EH (cell line): ENCODE results near the gene VPS26B.
"Not testable (repeated sequence)": the region's sequence is repeated elsewhere in the genome, so short reads cannot be mapped to it uniquely, and the experiment has no call there.

ENCODE experiments used
- DNase-seq: peaks from one replicate; pipeline ENCODE4 v3.0.0-alpha.2; 2015; ENCODE audit warnings: low read depth

Gene VPS26B

DNA sequence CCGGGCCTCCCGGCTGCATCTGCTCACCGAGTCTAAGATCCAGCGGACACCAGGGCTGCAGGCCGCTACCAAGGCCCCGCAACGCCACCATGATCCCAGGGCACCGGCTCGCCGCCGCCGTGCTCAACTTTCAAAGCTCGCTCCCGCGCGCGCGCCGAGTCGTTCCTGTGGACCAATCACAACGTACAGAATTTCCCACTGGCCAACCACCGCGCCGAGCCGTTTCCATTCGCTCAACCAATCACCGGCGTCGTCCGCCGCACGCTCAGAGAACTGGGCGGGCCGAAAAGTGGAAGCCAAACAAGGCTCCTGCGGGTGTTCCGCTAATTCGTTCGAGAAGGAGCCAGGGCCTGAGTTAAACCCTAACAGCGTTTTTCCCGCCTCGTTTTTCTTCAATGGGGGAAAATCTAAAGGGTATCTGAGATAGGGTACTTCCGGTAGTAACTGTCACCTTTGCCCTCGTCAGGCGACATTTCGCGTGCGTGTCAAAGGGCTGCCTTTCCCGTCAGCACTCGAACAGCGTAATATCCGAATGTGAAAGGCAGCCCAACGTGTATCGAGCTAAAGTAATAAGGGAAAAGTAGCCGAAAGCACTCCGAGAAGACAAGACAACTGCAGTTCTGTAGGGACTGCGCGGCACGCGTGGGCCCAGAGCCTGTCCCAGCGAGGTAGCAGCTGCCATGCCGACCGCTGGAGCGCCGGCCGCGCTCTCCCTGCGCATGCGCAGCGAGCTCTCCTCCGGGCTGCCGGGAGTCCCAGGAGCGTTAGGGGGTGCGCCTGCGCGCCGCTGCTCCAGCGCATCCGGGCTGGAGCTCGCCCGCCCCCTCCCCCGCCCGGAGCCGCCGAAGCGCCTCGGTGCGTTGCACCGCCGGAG lies at the start of gene VPS26B, which contains the start of gene NCAPD3:
VPS26B (plus strand) TSS at position 836 of the 874 bp plus-strand sequence. CDS start 452 bp downstream, outside the sequence.
NCAPD3 (minus strand) TSS at position 132 of the 874 bp plus-strand sequence; CDS start at position 91, 41 bp downstream.
- peak; percentile 96 for DNase-seq

- no peak for DNase-seq
Measured at GRCh38 chr11:134176284-134176683, 48.2 kb upstream of the VPS26B start.

GRCh38 chr11:134178032-134178674 lies 46.3 kb upstream of the VPS26B start:
- no peak for DNase-seq

GRCh38 chr11:134181707-134182106 lies 42.8 kb upstream of the VPS26B start:
- peak; percentile 62 for DNase-seq

GRCh38 chr11:134188092-134188491 lies 36.4 kb upstream of the VPS26B start:
- DNase-seq: not testable (repeated sequence)

DNA sequence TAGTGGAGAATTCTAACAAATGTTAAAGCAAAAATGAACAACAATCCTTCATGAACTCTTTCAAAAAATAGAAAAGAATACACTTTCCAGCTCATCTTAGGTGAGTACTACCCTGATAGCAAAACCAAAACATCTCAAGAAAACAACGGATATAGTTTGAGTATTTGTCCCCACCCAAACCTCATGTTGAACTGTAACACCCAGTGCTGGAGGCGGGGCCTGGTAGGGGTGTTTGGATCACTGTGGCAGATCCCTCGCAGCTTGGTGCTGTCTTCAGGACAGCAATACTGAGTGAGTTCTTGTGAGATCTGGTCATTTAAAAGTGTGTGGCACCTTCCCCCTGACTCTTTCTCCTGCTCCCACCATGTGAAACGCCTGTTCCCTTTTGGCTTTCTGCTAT lies 27.7 kb upstream of the VPS26B start:
- DNase-seq: no peak

GRCh38 chr11:134199531-134199930 lies 24.9 kb upstream of the VPS26B start:
- no peak for DNase-seq

GRCh38 chr11:134200688-134201087 lies 23.8 kb upstream of the VPS26B start:
- DNase-seq: no peak

- DNase-seq: no peak
Measured at GRCh38 chr11:134202661-134203060, 21.8 kb upstream of the VPS26B start.

- no peak for DNase-seq
Measured at GRCh38 chr11:134205729-134206128, 18.7 kb upstream of the VPS26B start.

DNA sequence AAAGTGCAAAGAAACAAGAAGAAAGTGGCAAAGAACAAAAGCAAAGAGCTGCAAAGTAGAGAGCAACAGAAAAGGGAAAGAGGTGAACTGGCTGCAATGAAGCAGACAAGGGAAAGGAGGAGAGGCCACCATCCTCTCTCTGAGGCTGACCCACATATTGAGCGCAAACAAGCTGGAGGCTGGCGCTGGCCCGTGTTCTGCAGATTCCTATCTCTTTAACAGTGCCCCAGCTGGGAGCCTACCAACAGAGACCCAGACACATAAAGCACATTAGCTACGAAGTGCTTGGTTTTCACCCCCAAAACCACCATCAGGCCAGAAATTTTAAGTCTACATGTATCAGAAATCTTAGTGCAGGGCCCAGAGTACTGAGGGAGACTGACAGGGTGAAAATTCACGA lies 18.3 kb upstream of the VPS26B start:
- DNase-seq: no peak

GRCh38 chr11:134207538-134208239 lies 16.8 kb upstream of the VPS26B start:
- peak; percentile 36 for DNase-seq

GRCh38 chr11:134215836-134216235 lies 8.6 kb upstream of the VPS26B start:
- DNase-seq: no peak

DNA sequence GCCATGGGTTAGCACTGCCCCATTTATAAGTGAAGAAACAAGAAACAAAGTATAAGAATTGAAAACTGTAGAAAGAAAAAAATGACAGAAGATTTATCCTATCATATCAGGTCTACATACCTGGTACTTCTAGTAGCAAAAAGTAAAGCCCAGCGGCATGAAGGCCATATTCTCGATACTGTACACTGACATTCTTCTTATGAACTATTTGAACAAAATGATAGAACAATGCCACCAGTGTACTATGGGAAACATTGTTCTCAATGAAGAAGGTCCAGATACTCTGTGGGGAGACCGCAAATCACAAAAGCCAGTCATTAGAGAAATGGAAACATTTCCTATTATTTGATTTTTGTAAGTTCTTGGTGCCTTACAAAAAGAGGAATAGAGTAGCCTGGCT lies 7.7 kb upstream of the VPS26B start:
- DNase-seq: no peak

- no peak for DNase-seq
Measured at GRCh38 chr11:134223121-134223520, 1.4 kb upstream of the VPS26B start.

GRCh38 chr11:134224710-134225664 lies 516 bp downstream of the VPS26B start:
- peak; percentile 49 for DNase-seq

- DNase-seq: peak; percentile 51
Measured at GRCh38 chr11:134226806-134227325, 2.4 kb downstream of the VPS26B start.

GRCh38 chr11:134228625-134229024 lies 4.2 kb downstream of the VPS26B start:
- DNase-seq: peak; percentile 77

DNA sequence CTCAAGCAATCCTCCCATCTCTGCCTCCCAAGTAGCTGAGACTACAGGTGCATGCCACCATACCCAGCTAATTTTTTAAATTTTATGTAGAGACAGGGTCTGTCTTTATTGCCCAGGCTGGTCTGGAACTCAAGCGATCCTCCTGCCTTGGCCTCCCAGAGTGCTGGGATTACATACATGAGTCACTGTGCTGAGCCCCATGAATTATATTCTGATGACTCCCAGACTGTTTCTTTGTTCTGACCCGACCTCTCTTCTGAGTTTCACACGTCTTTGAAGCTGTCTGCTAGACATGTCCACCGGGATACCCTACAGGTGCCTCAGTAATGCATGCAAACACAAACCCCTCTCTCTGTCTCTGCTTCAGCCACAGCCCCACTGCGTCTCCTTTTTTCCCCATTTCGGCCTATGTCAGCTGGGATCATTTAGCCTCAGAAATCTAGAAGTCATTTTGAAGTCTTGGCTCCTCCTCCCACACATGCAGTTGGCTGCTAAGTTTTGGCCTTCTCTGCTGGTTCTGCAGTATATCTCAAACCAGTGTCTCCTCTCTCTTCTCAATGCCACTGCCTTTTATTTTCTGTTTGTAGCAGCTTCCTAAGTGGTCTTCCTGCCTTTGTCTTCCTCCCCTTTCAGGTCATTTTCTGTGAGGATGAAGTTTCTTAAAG lies 4.8 kb downstream of the VPS26B start:
- DNase-seq: peak; percentile 40

- DNase-seq: no peak
Measured at GRCh38 chr11:134230339-134230738, 5.9 kb downstream of the VPS26B start.
